ENCODE results near the gene ZIM2. TPM values are rescaled to one million over a fixed set of nuclear protein-coding genes. Genes with fewer than 3 reads are reported as not detected.

The ZIM2 gene
- total and polyA plus RNA-seq, 12 donors = 0.06 to 0.15 (median 0.13) TPM; not detected in 8

- DNase-seq = no peak
- Histone ChIP-seq H3K36me3 (peaks cover 0 to 43% (median 0%) of the 10 kb centered on the region in 9 donors), H3K27me3 (no peaks in the 10 kb centered on the region), H3K4me3 (no peak overlapping the region), H3K4me1 (no peaks in the 10 kb centered on the region), H3K27ac (no peak overlapping the region), H3K9me3 (peaks cover 0 to 16% (median 0%) of the 10 kb centered on the region in 11 donors)
- WGBS, 2 donors = 92 to 93% methylated on average over 6 of the region's 6 CpGs
- no peak for TF ChIP-seq CTCF (IDR thresholded peaks at IDR 0.05)
- intact Hi-C loops (cut with DNase I) = no loop called here
- no peak for ATAC-seq
Observed at GRCh38 chr19:56823956-56824355, 16.6 kb downstream of the ZIM2 start.

- H3K27ac ChIP-seq = no peak overlapping the region
- ATAC-seq = no peak
Observed at GRCh38 chr19:56823417-56823816, 17.1 kb downstream of the ZIM2 start.

GRCh38 chr19:56822755-56823154, 17.8 kb downstream of the ZIM2 start:
- intact Hi-C loops (cut with DNase I) = no loop called here
- no peaks in the 10 kb centered on the region for H3K4me1 ChIP-seq
- H3K9me3 ChIP-seq = peaks cover 0 to 16% (median 0%) of the 10 kb centered on the region in 11 donors
- H3K4me3 ChIP-seq = no peak overlapping the region
- H3K36me3 ChIP-seq = peaks cover 0 to 55% (median 0%) of the 10 kb centered on the region in 9 donors
- ATAC-seq = no peak
- no peak for TF ChIP-seq CTCF (IDR thresholded peaks at IDR 0.05)
- no peaks in the 10 kb centered on the region for H3K27me3 ChIP-seq
- DNase-seq = no peak
- no peak overlapping the region for H3K27ac ChIP-seq
- 83 to 93% methylated on average over 5 of the region's 5 CpGs for WGBS, 2 donors

More at GRCh38 chr19:56823417-56823816, 17.1 kb downstream of the ZIM2 start:
- no peak for TF ChIP-seq CTCF (IDR thresholded peaks at IDR 0.05)
- no peak for DNase-seq
- no peaks in the 10 kb centered on the region for H3K27me3 ChIP-seq
- H3K9me3 ChIP-seq = peaks cover 0 to 16% (median 0%) of the 10 kb centered on the region in 11 donors
- H3K4me1 ChIP-seq = no peaks in the 10 kb centered on the region
- 77 to 81% methylated on average over 12 of the region's 12 CpGs for WGBS, 2 donors
- intact Hi-C loops (cut with DNase I) = no loop called here
- H3K4me3 ChIP-seq = no peak overlapping the region
- H3K36me3 ChIP-seq = peaks cover 0 to 49% (median 0%) of the 10 kb centered on the region in 9 donors

- ATAC-seq (no peak), DNase-seq (no peak)
- Histone ChIP-seq H3K27ac (no peak overlapping the region), H3K4me1 (no peaks in the 10 kb centered on the region), H3K4me3 (no peak overlapping the region), H3K36me3 (peaks cover 0 to 66% (median 0%) of the 10 kb centered on the region in 9 donors), H3K9me3 (peaks cover 0 to 24% (median 0%) of the 10 kb centered on the region in 11 donors), H3K27me3 (no peaks in the 10 kb centered on the region)
- TF ChIP-seq CTCF (IDR thresholded peaks at IDR 0.05) = no peak
- 80 to 84% methylated on average over 6 of the region's 6 CpGs for WGBS, 2 donors
- intact Hi-C loops (cut with DNase I) = no loop called here
Observed at GRCh38 chr19:56821675-56822074, 18.9 kb downstream of the ZIM2 start.
